HG02840 (cell line): Measurements from ENCODE around the gene PARVB.

Experiments
- ATAC-seq: cut with Tn5 transposase; IDR thresholded peaks from one replicate; pipeline ENCODE4 v1.9.1; 2021; ENCODE audit warnings: mild to moderate bottlenecking, moderate library complexity, moderate number of reproducible peaks; ENCODE audit not compliant: unreplicated experiment, low FRiP score

The PARVB gene

GRCh38 chr22:44207981-44208317 lies 183.8 kb downstream of the PARVB start:
- ATAC-seq = no peak

DNA sequence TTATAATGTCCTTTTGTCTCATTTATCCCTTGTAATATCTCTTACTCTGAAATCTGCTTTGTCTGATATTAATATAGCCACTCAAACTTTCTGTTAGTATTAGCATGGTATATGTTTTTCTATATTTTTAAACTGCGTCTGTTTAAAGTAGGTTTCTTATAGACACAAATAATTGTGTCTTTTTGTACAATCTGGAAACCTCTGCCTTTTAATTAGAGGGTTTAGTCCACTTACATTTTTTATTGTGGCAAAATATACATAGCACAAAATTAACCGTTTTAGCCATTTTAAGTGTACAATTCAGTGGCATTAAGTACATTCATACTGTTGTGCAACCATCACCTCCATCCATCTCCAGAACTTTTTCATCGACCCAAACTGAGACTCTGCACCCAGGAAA lies 185.2 kb downstream of the PARVB start:
- no peak for ATAC-seq

DNA sequence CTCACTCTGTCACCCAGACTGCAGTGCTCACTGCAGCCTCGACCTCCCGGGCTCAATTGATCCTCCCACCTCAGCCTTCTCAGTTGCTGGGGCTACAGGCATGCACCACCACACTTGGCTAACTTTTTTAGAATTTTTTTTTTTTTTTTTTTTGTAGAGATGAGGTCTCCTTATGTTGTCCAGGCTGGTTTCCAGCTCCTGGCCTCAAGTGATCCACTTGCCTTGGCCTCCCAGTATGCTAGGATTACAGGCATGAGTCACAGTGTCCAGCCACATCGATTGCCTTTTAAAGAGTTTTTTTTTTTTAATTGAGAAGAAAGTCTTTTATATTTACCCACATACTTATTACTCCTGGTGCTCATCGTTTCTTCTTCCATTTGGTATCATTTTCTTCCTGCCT lies 186.6 kb downstream of the PARVB start:
- no peak for ATAC-seq

GRCh38 chr22:44211256-44211945 lies 187.3 kb downstream of the PARVB start:
- no peak for ATAC-seq

- no peak for ATAC-seq
Measured at GRCh38 chr22:44211946-44212930, 188.1 kb downstream of the PARVB start.

DNA sequence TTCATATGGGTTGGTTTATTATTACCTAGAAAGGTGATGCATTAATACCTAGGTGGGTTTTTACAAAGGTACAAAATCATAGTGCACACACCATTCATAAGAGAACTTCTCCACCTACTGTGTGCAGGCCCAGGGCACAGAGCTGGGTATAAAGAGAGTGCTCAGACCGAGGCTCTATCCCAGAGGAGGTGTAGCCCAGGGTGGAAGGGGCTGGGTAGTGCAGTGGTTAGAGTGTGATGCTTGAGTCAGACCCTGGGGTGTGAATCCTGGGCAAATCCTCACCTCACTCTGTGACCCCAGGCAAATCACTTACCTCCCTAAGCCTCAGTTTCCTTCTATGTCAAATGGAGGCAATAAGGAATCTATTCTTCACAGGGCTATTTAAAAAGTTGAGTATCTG lies 188.8 kb downstream of the PARVB start:
- ATAC-seq = no peak

DNA sequence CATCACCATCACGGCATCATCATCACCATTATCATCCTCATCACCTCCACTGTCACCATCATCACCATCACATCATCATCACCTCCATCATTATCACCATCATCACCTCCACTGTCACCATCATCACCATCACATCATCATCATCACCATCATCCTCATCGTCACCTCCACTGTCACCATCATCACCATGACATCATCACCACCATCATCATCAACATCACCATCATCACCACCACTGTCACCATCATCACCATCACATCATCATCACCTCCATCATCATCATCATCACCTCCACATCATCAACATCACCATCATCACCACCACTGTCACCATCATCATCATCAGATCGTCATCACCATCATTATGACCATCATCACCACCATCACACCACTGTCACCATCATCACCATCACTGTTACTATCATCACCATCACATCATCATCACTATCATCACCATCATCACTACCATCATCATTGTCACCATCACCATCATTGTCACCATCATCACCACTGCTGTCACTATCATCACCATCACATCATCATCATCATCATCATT lies 189.5 kb downstream of the PARVB start:
- ATAC-seq = no peak

DNA sequence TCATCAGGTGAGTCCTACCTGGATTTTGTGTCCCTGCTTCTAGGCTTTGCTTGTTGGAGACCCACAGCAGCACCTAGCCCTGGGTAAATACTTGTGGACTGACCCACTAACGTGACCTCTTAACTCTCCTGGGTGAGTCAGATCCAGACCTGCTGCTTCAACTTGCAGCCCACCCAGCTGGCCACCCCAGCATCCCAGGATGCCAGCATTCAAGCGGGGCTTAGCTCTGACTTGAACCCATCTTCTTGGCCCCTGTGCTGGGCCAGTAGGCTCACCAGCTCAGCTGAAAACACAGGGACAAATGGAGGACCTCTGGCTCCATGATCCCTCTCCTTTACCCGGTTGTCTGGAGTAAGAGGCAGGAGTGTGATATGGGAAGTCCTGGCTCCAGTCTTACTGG lies 190.1 kb downstream of the PARVB start:
- no peak for ATAC-seq

- ATAC-seq = no peak
Measured at GRCh38 chr22:44214764-44215163, 190.7 kb downstream of the PARVB start.

- no peak for ATAC-seq
Measured at GRCh38 chr22:44215287-44215686, 191.2 kb downstream of the PARVB start.

DNA sequence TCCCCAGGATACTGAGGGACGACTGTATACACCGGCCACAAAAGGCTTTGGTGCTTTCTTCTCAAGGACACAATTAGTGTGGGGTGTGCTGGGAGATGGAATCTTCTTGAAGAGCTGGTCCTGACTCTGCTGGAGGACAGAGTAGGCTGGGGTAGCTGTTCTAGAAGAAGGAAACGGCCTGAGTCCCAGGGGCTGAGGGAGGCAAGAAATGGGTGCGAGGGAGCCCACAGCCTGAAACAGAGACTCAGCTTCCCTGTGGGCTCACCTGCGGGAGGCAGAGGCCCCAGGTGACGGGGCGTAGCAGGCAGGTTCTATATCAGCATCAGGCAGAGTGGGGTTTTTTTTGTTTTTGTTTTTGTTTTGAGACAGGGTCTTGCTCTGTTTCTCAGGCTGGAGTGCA lies 193.2 kb downstream of the PARVB start:
- no peak for ATAC-seq

- ATAC-seq = no peak
Measured at GRCh38 chr22:44218071-44218470, 194.0 kb downstream of the PARVB start.

DNA sequence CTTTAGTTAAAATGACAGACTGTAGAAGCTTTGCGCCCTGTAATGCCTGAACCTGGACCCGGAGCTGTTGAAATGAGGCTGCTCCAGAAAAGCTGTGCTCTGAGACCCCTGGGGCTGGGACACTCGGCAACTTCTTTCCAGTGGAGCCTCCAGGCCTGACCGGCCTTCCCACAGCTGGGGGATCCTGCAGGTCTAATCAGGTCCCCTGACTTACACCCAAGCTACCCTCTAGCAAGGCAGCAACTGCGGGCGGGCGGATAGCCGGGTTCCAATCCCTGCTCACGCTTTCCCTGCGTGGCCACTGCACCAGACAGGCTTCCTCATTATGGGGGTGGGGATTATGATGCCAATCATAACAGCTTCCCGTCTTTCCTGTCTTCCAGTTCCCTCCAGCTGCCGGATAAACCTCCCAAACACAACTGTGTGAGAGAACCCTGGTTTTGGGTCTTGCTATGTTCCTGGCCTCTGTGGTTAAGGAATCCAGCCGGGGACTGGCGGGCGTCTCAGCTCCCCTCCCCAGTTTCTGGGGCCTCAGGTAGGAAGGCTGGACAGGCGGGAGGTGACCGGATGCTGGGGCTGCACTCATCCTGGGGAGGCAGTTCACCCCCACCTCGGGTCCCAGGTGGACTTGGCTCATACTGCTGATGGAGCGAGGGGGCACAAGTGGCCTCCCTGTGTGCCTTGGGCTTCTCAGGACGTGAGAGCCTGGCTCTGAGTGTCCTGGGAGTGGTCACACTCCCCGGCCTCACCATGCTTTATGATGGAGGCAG lies 195.2 kb downstream of the PARVB start:
- no peak for ATAC-seq

DNA sequence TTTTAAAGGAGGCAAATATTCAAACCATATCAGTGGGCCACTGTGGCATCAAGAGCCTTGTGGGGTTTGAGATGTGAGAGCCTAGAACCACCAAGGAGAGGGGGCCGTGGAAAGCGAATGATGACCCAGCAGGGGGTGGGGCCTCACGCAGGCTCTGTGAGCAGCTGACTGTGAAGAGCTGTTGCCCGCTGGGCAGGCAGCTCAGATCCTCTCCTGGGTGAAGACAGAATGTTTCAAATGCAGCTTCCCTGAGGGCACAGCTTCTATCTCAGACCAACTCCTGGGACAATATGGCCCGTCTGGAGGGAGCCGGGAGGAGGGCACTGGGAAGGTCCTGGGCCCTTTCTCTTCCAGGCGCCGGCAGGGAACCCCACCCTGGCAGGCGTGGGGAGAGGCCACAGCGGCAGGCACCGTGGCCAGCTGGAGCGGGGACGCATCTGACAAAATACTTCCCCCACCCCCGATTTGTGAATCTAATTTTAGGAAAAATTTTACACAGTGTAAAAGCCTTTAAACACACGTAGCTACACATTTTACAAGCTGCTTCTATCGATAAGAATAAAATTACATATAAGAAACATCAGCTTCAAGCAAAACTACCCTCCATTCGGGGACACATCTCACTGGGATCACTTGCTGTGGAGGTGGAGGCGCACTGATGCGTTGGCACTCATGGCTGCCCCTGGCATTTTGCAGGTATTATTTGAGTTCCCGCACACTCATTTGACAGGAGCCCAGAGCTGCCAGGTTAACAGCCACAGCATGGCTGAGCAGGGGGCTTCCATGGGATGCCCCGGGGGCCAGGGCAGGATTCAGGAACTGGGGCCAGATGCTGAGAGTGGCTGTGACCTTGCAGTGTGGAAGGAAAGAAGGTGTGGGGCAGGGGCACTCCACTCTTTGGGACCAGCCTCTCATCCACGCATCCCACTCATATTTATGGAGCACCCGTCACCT lies 196.9 kb downstream of the PARVB start:
- ATAC-seq = no peak

GRCh38 chr22:44221710-44222475 lies 197.8 kb downstream of the PARVB start:
- ATAC-seq = no peak
